HG02678 (cell line): Measurements from ENCODE around the gene OR2T2.
"Not testable (repeated sequence)": the region's sequence is repeated elsewhere in the genome, so short reads cannot be mapped to it uniquely, and the experiment has no call there.

Experiments
- ATAC-seq: cut with Tn5 transposase; IDR thresholded peaks from one replicate; pipeline ENCODE4 v1.9.1; 2021; ENCODE audit warnings: mild to moderate bottlenecking, moderate library complexity; ENCODE audit not compliant: unreplicated experiment

The OR2T2 gene

GRCh38 chr1:248449821-248450465, 4.5 kb downstream of the OR2T2 start:
- not testable (repeated sequence) for ATAC-seq

- peak; percentile 39 for ATAC-seq
Measured at GRCh38 chr1:248450466-248451145, 5.2 kb downstream of the OR2T2 start.

- ATAC-seq, result not testable (repeated sequence)
Measured at GRCh38 chr1:248453619-248454018, 8.2 kb downstream of the OR2T2 start.

- ATAC-seq, result not testable (repeated sequence)
Measured at GRCh38 chr1:248455045-248455444, 9.6 kb downstream of the OR2T2 start.

GRCh38 chr1:248456635-248457034, 11.2 kb downstream of the OR2T2 start:
- not testable (repeated sequence) for ATAC-seq

- not testable (repeated sequence) for ATAC-seq
Measured at GRCh38 chr1:248459117-248459516, 13.7 kb downstream of the OR2T2 start.

- ATAC-seq, result no peak
Measured at GRCh38 chr1:248471154-248471553, 25.7 kb downstream of the OR2T2 start.

GRCh38 chr1:248472111-248472510, 26.7 kb downstream of the OR2T2 start:
- ATAC-seq, result not testable (repeated sequence)

GRCh38 chr1:248473051-248473450, 27.6 kb downstream of the OR2T2 start, which contains the start of gene OR2T3:
TSS of gene OR2T3 (plus strand) at chr1:248473351. CDS start at chr1:248473351, 0 bp downstream.
- not testable (repeated sequence) for ATAC-seq

GRCh38 chr1:248475660-248476059, 30.2 kb downstream of the OR2T2 start:
- not testable (repeated sequence) for ATAC-seq

- ATAC-seq, result peak; percentile 89
Measured at GRCh38 chr1:248481686-248482579, 36.5 kb downstream of the OR2T2 start.

GRCh38 chr1:248488289-248488688, 42.9 kb downstream of the OR2T2 start, which contains the start of gene OR2T5:
TSS of gene OR2T5 (plus strand) at chr1:248488589. CDS start at chr1:248488589, 0 bp downstream.
- not testable (repeated sequence) for ATAC-seq

GRCh38 chr1:248496661-248497060, 51.2 kb downstream of the OR2T2 start:
- ATAC-seq, result not testable (repeated sequence)

GRCh38 chr1:248500305-248501035, 55.0 kb downstream of the OR2T2 start:
- ATAC-seq, result not testable (repeated sequence)
